Left ventricle myocardium inferior (tissue), 1 donor: ENCODE results near the gene ABCA5. TPM values are rescaled to one million over a fixed set of nuclear protein-coding genes. Genes with fewer than 3 reads are reported as not detected.

Experiments
- DNase-seq: peaks from one replicate; pipeline ENCODE4 v3.0.0-alpha.2; 2020
- H3K27ac ChIP-seq: fragments of 200-600 bp; replicated peaks from 2 replicates; pipeline ENCODE4 v1.8.0; 2021
- H3K27me3 ChIP-seq: fragments of 200-600 bp; 2 replicates; pipeline ENCODE4 v1.8.0; 2021; ENCODE audit warnings: low read depth
- H3K36me3 ChIP-seq: fragments of 200-600 bp; 2 replicates; pipeline ENCODE4 v1.8.0; 2021
- H3K4me1 ChIP-seq: fragments of 200-600 bp; 2 replicates; pipeline ENCODE4 v1.8.0; 2021
- H3K4me3 ChIP-seq: fragments of 200-600 bp; 2 replicates; pipeline ENCODE4 v1.8.0; 2021; ENCODE audit warnings: mild to moderate bottlenecking, moderate library complexity
- H3K9me3 ChIP-seq: fragments of 200-600 bp; replicated peaks from 2 replicates; pipeline ENCODE4 v1.8.0; 2021
- intact Hi-C: fragments of 100-400 bp; cut with micrococcal nuclease; formaldehyde crosslinking; loops from one replicate; pipeline ENCODE4 v1.11.0; 2022
- total RNA-seq: library from RNA; stranded (reverse); fragmentation: NEBNext Ultra II Directional; extraction: Animal tissue kit (Norgen Biotek cat#: 25700); gene quantifications from one replicate; pipeline ENCODE4 v1.2.1, GENCODE V29; 2021
- TF ChIP-seq, protein P1 (sequence below): fragments of 200-600 bp; IDR thresholded peaks from 2 replicates; pipeline ENCODE4 v1.8.0; 2021; ENCODE audit warnings: antibody characterized with exemption, mild to moderate bottlenecking, borderline replicate concordance
- donor health status: DM: no; HTN: yes; CAD: no; lungs with severe emphysema.

The ABCA5 gene
- total RNA-seq, 1 donor from 2014 or later, result 17.1 TPM

DNA sequence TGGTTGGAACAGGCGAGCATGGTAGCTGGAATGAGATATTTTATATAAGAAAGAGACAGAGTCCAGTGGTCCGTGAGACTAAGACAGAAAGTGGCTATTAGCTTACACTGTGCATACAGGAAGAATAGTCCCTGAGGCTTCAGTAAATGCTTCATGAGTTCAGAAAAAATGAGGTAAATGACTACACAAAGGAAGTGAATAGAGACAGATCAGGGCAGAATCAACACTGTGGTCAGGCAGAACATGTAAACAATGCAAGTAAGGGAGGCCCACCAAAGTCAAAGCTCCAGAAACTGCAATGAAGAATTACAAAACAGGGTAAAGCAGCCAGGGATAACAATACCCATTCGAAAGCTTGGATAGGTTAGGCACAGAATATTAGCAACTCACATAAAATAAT lies 103.1 kb downstream of the ABCA5 start:
- no peaks in the 10 kb centered on the region for H3K9me3 ChIP-seq
- peaks cover 18% of the 10 kb centered on the region for H3K36me3 ChIP-seq
- peak overlapping the region; percentile 46 for H3K27ac ChIP-seq
- H3K27me3 ChIP-seq, result no peaks in the 10 kb centered on the region
- DNase-seq, result no peak
- TF ChIP-seq, protein P1, sequence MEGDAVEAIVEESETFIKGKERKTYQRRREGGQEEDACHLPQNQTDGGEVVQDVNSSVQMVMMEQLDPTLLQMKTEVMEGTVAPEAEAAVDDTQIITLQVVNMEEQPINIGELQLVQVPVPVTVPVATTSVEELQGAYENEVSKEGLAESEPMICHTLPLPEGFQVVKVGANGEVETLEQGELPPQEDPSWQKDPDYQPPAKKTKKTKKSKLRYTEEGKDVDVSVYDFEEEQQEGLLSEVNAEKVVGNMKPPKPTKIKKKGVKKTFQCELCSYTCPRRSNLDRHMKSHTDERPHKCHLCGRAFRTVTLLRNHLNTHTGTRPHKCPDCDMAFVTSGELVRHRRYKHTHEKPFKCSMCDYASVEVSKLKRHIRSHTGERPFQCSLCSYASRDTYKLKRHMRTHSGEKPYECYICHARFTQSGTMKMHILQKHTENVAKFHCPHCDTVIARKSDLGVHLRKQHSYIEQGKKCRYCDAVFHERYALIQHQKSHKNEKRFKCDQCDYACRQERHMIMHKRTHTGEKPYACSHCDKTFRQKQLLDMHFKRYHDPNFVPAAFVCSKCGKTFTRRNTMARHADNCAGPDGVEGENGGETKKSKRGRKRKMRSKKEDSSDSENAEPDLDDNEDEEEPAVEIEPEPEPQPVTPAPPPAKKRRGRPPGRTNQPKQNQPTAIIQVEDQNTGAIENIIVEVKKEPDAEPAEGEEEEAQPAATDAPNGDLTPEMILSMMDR, result no peak
- no peaks in the 10 kb centered on the region for H3K4me1 ChIP-seq
- intact Hi-C loops, result no loop called here
- peak overlapping the region; percentile 53 for H3K4me3 ChIP-seq

DNA sequence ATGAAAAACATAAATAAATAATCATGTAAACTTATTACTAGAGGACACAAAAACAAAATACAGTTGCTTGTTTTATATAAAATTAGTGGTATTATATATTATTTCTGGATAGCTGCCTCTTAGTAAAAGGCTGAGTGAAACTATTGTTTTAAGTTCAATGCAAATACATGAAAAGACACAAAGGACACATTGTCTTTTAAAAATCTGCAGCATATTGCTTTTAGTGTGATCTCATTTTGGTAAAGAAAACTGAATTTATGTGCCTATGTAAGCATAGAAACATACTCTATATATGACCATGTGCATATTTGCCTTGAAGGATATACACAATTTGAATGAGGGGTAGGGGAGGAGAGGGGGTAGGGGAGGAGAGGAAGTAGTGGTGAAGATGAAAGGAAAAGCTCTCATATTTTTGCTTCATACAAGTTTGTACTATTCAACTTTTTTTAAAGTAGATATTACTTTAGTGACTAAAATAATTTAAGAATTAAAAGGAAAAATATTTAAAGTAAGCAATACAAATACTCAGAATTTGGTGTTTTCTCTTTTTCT lies 104.2 kb downstream of the ABCA5 start:
- H3K4me1 ChIP-seq, result no peaks in the 10 kb centered on the region
- intact Hi-C loops, result no loop called here
- H3K27me3 ChIP-seq, result no peaks in the 10 kb centered on the region
- peak overlapping the region; percentile 53 for H3K4me3 ChIP-seq
- H3K9me3 ChIP-seq, result no peaks in the 10 kb centered on the region
- TF ChIP-seq, protein P1, result no peak
- H3K36me3 ChIP-seq, result peaks cover 20% of the 10 kb centered on the region
- no peak overlapping the region for H3K27ac ChIP-seq
- no peak for DNase-seq

DNA sequence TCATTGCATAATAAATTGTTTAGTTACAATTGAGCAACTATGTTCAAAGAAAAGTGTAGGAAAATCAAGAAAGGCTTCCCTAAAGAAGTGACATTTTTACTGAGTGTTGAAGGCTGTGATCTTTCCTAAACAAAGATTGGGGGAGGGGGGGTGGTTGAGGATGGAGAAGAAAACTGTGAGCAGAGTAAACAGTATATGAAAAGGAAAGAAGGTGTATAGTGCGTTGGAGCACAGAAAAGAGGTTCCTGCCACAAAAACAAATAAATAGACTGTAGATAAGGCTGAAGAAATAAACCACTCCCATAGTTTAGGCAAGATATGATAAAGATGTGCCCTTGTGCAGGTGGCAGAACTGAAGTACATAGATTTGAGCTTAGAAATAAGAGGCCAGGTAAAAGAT lies 106.8 kb downstream of the ABCA5 start:
- TF ChIP-seq, protein P1, result no peak
- H3K9me3 ChIP-seq, result no peaks in the 10 kb centered on the region
- intact Hi-C loops, result no loop called here
- H3K27ac ChIP-seq, result no peak overlapping the region
- H3K4me3 ChIP-seq, result no peak overlapping the region
- no peaks in the 10 kb centered on the region for H3K27me3 ChIP-seq
- no peaks in the 10 kb centered on the region for H3K4me1 ChIP-seq
- peaks cover 20% of the 10 kb centered on the region for H3K36me3 ChIP-seq
- no peak for DNase-seq

DNA sequence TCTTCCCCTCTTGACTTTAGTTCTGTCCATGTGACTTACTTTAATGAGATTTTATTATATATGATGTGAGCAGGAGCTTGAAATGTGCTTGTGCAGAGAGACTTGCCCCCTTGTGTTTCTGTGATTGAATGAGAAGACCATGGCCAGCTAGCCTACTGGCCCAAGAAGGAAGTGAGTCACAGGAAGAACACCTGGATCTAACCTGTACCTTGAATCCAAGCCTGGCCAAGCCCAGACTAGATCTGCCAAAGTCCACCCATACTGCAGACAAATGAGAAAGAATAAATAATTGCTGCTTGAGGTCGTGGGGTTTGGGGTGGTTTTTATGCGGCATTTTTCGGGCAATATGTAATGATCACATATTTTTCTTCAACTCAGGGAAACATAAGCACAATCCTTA lies 107.9 kb downstream of the ABCA5 start:
- Histone ChIP-seq H3K9me3 (no peaks in the 10 kb centered on the region), H3K27me3 (no peaks in the 10 kb centered on the region), H3K36me3 (peaks cover 20% of the 10 kb centered on the region), H3K27ac (no peak overlapping the region), H3K4me1 (no peaks in the 10 kb centered on the region), H3K4me3 (no peak overlapping the region)
- intact Hi-C loops, result no loop called here
- no peak for DNase-seq
- TF ChIP-seq, protein P1, result no peak

DNA sequence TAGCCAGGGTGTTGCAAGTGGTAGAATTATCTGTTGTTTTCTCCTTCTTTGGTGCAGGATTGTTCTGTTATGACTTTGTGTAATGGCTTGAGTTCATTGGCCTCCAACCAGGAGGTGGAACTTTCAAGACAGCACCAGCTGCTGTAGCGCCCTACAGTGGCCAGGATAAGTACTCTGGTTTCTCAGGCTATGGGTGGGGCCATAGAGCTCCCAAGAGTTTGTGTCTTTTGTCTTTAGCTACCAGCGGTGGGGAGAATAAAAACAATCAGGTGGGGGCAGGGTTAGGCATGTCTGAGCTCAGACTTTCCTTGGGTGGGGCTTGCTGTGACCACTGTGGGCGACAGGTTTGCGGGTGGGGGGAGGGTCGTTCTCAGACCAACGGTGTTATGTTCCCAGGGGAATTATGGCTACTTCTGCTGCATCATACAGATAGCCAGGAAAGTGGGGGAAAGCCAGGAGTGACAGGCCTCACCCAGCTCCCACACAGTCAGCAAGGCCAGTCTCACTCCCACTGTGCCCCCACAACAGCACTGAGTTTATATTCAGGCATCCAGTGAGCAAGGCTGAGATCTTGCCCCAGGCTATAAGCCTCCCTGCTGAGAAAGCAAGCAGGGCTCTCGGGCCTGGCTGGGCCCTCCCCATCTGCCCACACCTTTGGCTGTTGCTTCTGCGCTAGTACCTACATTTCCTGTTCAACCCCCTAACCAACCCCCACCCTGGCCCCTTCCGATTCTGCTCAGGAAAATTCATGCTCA lies 113.7 kb downstream of the ABCA5 start:
- H3K27ac ChIP-seq, result no peak overlapping the region

More for the DNA sequence above, 113.7 kb downstream of the ABCA5 start:
- Histone ChIP-seq H3K4me3 (no peak overlapping the region), H3K9me3 (no peaks in the 10 kb centered on the region), H3K36me3 (peaks cover 18% of the 10 kb centered on the region), H3K27me3 (no peaks in the 10 kb centered on the region), H3K4me1 (no peaks in the 10 kb centered on the region)
- DNase-seq, result no peak
- intact Hi-C loops, result no loop called here
- TF ChIP-seq, protein P1, result no peak
